ENCODE data around the gene HDX.

DNA sequence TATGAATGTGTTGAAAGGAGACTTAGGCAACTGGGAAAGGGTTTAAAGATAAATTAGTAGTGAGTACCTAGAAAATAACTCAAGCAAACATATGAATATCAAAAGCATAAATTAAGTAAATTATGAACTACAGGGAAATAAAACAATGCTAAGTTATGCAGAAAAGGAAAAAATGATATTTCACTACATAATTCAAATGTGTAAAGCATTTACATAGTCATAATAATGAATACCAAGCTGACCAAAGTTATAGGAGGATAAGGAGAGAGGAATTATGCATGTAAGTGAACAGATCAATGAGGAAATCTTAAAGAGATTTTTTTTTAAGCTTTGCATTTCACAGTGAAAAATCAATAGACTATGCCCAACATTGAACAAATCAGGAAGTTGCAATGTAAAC, 145.0 kb downstream of the HDX start:
- TF ChIP-seq POLR2AphosphoS5 (IDR thresholded peaks at IDR 0.05; ENCODE audit: low read depth, low read length) = no peak
- TF ChIP-seq, protein P1, sequence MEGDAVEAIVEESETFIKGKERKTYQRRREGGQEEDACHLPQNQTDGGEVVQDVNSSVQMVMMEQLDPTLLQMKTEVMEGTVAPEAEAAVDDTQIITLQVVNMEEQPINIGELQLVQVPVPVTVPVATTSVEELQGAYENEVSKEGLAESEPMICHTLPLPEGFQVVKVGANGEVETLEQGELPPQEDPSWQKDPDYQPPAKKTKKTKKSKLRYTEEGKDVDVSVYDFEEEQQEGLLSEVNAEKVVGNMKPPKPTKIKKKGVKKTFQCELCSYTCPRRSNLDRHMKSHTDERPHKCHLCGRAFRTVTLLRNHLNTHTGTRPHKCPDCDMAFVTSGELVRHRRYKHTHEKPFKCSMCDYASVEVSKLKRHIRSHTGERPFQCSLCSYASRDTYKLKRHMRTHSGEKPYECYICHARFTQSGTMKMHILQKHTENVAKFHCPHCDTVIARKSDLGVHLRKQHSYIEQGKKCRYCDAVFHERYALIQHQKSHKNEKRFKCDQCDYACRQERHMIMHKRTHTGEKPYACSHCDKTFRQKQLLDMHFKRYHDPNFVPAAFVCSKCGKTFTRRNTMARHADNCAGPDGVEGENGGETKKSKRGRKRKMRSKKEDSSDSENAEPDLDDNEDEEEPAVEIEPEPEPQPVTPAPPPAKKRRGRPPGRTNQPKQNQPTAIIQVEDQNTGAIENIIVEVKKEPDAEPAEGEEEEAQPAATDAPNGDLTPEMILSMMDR (IDR thresholded peaks at IDR 0.05) = no peak

Data from Panc1 (cell line).